ENCODE results near the gene BARHL2.

GRCh38 chr1:90748668-90749067 is 31.6 kb upstream of the BARHL2 start:
- TF ChIP-seq CREM (IDR thresholded peaks at IDR 0.05; ENCODE audit: low read depth), result no peak
- TF ChIP-seq REST (IDR thresholded peaks at IDR 0.05; ENCODE audit: low read depth, low read length), result no peak
- TF ChIP-seq USF2 (IDR thresholded peaks at IDR 0.05; ENCODE audit: borderline replicate concordance, low read depth, low read length), result no peak
